GM21360 (cell line): ENCODE results near the gene KRT8.
"Not testable (repeated sequence)": the region's sequence is repeated elsewhere in the genome, so short reads cannot be mapped to it uniquely, and the experiment has no call there.

Experiments used
- ATAC-seq: cut with Tn5 transposase; IDR thresholded peaks from one replicate; pipeline ENCODE4 v1.9.1; 2021; ENCODE audit warnings: mild to moderate bottlenecking, moderate library complexity; ENCODE audit not compliant: unreplicated experiment

KRT8 gene

DNA sequence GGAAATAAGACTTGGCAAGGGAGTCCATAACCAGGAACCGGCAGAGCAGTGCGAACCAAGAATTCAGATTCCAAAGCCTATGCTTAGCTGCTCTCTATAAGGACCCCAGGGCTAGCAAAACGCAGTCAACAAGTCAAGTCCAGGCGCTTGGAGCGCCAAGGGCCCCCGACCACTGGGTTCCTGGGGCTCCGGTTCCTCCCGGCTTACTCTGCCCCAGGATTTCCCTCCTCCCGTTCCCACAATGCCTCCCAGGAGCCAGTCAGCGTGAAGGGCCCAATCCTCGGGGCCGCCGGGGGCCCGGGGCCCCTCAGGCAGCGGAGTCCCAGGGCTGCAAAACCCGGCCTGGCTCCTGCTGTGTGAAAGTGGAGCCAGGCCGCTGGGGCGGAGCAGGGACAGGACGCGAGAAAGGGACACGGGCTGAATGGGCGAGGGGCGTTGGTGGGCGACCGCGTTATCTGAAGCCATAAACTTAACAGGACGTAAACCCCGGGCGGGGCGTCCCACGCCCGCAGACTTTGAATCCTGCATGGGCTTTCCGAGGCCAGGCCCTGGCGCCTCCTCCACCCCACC, 1.5 kb downstream of the KRT8 start:
- ATAC-seq: no peak

DNA sequence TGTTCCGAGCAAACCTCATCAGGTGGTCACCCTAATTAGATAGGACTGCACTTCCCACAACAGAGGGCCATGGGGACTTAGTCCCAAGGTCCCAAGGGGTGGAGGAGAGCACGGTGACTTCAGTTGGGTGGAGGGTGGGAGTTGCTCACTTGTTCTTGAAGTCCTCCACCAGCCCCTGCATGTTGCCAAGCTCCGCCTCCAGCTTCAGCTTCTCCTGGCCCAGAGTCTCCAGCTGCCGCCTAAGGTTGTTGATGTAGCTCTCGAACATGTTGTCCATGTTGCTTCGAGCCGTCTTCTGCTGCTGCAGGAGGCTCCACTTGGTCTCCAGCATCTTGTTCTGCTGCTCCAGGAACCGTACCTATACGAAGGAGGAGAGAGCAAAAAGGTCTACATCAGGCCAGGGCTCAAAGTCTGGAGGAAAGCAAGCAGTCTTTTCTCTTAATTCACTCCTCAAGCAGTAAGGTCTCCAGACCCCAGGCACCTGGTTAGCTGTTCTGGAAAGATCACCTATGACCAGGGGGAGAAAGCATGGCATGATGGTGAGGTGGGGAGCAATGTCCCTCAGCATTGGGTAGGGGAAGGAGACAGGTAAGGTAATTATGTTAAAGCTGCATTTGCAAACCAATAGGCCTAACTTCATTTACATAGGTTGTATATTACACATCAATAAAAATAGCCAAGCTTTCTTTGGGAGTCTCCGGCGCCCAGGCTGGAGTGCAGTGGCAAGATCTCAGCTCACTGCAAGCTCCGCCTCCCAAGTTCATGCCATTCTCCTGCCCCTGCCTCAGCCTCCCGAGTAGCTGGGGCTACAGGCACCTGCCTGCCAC, 2.9 kb downstream of the KRT8 start:
- no peak for ATAC-seq

DNA sequence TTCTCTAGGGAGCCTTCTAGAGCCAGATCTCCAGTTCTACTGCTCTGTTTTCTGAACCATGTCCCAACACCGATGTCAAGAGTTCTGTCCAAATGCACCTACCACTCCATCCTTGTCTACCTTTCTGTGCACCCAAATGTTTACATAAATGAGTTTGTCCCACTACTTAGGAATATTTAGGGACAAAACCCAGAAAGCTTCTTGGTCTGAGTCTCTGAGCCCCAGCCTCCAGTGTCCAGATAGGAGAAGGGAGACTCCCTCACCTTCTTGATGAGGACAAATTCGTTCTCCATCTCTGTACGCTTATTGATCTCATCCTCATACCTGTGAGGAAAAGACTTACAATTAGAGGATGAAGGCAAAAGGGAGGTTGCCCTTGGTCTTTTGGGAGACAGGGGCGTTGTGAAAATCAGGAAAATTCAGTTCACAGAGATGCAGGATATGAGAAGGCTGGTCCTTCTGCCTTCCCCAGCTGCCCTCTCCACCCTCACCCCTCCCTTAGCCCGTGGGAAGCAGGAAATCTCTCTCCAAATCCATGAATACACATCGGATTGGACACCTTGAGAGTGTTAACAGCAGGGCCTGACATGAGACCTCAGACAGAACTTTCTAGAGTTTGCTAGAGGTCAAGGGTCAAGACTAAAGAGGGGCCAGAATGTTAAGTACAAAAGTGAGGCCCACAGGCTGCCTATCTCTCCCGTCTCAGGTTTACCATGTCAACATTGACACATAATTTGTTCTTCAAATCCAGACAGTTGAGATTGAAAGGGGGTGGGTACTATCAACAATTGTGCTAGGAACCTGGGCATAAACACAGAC, 3.8 kb downstream of the KRT8 start:
- no peak for ATAC-seq

DNA sequence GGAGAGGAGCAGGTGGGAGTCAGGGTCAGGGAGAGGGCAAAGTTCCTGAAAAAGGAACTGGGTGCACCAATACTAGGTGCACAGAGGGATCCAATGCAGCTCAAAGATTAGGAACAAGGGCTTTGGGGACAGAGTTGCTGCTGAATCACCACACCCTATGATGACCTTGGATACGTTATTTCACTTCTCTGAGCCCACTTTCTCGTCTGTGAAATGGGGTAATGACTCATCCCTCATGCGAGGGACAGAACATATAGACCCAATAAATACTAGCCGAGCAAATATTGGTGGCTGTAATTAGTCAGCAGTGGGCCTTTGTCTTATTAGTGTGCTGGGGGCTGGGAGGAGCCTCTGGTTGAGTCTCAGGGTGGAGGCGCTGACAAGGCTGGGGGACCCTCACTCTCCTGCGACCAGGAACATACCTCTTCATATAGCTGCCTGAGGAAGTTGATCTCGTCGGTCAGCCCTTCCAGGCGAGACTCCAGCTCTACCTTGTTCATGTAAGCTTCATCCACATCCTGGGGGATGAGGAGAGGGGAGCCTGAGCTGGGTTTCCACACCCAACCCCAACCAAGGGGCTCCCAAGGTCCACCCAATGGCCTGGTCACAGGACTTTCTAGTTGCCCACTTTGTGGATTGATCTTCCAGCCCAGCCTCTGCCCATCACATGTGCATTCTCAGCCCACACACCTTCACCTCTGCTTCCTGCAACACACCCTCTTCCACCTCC, 4.5 kb downstream of the KRT8 start:
- no peak for ATAC-seq

DNA sequence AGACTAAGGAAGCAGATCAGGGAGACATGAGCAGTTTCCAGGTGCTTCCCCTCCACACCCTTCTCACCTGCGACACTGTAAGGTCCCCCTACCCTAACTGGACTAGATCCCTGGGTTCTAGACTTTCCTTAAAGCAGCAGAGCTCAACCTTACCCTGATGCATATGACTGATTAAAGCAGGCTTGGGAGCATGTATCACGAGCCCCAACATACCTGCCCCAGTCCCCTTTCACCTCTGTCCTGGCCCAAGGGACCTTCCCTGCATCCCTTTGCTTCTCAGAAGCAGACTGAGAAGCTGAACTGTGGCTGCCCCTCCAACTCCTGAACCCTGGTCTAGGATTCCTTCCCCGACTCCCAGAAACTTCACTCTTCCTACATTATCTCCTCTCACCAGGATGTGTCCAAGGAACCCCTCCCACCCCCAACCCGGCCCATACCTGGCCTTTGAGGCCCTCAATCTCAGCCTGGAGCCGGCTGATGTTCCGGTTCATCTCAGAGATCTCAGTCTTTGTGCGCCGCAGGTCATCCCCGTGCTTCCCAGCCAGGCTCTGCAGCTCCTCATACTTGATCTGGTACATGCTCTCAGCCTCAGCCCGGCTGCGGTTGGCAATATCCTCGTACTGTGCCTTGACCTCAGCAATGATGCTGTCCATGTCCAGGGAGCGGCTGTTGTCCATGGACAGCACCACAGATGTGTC, 5.4 kb downstream of the KRT8 start:
- no peak for ATAC-seq

DNA sequence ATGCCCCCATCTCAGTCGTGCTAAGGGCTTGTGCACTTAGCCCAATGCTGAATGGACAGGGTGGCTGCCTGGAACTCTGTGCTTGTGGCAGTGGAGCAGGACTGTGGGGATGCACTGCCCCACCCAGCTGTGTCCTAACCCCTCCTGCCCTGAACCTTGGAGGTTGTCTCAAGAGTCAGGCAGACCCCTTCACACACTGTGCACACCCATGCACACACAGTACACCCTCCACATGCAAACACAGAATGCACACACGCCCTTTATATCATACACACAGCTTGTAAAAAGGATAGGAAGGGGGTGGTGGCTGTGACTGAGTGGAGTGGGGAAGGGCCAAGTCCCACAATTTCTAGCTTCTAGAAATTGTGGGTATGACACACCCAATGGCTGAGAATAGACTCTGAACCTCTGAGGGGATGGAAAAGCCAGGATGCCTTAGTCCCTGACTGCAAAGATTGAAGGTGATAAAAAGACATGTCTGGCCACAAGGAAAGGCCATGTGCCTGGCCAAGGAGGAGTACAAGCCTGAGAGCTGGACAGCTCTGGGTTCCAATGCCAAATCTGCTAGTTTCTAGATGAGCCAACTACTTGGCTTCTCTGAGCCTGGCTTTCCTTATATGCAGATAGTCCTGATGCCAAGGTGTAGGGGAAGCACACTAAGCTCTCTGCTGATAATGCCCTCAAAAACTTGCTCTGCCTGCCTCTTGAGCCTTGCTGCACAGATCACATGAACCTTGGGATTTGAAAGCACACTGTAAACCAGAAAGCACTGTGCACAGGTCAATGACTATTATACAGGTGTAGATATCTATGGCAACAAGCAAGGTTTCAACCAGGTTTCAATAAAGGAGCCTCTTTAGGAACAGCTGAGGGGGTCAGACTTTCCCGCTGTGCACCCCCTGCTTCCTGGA, 8.4 kb downstream of the KRT8 start:
- ATAC-seq: no peak

DNA sequence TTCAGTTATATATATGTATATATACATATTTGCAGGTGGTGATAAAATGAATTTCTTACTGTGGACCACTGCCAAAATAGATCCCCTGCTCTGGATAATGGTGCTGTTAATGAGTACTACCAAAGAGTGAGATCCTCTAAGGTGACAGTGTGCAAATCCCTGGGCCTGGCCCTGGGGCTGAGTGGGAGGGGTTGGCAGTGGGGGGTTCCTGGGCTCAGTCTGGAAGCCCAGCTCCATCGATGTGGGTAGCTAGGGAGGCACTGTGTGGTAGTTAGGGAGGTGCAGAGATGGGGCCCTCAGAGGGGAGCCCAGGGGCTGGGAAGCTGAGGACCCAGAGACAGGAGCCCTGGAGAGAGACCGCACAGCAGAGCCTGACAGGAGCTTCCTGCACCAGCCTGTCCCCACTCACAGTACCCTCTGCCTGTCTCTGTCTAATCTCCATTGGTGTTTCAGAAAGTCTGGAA, 9.1 kb downstream of the KRT8 start:
- no peak for ATAC-seq

DNA sequence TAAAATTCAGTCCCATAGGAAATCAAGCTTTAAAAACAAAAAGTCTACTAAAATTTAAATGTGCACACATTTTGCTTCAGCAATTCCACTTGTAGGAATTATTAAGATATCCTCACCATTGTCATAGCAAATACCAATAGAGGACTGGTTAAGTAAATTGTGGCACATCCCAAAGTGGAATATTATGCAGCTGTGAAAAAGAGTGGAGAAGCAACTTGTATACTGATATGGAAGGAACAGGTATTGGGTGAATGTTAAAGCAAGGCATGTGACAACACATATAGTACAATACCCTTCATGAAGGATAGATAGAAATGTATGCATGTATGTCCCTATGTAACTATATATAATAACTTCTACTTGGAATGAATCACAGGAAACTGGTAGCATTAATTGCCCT, 11.9 kb downstream of the KRT8 start:
- no peak for ATAC-seq

DNA sequence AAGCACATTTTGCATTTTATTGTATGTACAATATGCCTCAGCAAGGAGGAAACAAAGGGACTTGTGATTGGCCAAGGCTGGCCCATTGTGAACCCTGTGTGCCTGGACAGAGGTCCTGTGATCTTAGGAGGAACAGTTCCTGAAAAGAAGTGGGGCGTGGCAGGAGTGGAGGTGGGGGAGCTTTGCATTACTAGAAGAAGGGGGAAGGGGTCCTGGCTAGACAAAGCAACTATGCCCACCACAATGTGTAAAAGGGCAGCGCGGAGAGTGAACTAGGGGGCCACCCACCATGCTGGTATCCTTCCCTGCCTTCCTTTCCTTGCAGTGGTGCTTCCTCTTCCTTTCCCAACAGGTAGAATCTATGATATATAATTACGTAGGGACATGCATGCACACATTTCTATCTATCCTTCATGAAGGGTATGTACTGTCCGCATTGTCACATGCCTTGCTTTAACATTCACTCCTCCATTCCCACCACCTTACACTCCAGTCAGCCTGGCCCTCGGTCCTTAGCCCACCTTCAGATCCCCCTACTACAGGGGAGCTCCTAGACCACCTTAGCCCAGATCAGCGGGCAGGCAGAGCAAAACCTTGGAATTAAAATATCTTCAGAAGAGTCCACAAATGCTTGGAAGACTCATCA, 12.5 kb downstream of the KRT8 start:
- ATAC-seq: no peak

DNA sequence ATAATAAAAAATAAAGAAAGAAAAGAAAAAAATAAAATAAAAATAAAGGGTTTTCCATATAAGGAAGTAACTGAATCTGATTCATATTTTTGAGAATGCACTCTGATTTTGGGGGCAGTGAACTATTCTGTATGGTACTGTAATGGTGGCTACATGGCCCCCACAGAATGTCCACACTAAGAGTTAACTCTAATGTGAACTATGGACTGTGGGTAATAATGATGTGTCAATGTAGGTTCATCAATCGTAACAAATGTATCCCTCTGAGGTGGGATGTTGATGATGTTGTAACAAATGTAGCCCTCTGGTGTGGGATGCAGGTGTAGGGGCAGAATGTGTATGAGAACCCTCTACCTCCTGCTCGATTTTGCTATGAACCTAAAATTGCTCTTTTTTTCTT, 13.8 kb downstream of the KRT8 start:
- ATAC-seq: no peak

DNA sequence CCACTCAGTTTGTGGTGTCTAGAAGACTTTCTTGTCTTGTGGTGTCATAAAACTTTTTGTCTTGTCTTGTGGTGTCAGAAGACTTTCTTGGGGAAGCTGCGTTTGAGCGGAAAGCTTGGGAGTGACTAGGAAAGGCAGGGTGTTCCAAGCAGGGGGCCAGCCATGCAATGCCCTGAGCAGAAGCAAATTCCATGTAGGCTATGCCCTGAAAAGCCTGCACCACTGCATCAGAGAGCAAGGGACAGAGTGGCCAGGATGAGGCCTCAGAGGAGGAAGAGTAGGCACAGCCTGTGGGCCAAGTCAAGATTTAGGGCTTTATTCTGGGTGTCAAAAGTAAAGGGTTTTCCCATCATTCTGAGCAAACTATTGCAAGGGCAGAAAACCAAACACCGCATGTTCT, 14.5 kb downstream of the KRT8 start:
- ATAC-seq: no peak

DNA sequence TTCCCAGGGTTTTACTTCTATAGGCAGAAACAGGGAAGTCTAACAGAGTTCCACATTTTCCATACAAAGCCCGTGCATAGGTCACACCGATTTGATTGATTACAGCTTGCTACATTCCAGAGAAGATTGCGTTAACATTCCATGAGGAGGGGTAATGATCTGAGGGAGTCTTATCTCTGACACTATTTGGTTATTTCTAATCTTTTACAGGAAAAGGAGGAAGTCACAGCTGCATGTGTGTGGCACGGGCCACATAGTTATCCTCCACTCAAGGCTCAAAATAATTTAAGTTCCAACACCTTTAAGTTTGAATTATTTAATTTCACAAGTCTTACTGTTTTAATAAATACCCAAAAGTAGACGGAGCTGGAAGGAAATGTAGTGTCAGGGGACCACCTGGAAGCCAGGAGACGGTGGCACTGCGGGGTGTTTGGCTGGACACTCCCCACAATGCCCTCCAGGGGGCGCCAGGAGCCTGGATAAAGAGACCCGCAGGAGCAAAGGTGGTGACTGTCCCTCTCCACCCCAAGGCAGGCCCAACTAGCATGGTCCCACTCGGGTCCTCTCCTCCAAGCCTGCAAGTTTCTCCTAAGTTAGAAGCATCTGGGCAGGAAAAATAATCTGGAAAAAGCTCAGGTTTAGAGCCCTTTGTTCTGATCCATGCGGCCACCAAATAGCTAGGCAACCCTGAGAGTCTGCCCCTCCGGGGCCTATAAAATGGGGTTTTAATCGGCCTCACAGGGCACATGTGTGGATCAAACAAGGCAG, 20.2 kb downstream of the KRT8 start:
- ATAC-seq: no peak

DNA sequence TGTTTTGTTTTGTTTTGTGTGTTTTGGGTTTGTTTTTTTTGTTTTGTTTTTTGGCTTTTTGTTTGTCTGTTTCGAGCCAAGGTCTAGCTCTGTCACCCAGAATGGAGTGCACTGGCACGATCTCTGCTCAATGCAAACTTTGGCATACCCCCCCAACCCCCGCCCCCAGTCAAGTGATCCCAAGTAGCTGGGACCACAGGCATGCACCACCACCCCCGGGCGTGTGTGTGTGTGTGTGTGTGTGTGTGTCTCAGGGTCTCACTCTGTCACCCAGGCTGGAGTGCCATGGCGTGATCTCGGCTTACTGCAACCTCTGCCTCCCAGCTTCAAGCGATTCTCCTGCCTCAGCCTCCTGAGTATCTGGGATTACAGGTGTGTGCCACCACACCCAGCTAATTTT, 24.4 kb downstream of the KRT8 start:
- ATAC-seq: not testable (repeated sequence)

DNA sequence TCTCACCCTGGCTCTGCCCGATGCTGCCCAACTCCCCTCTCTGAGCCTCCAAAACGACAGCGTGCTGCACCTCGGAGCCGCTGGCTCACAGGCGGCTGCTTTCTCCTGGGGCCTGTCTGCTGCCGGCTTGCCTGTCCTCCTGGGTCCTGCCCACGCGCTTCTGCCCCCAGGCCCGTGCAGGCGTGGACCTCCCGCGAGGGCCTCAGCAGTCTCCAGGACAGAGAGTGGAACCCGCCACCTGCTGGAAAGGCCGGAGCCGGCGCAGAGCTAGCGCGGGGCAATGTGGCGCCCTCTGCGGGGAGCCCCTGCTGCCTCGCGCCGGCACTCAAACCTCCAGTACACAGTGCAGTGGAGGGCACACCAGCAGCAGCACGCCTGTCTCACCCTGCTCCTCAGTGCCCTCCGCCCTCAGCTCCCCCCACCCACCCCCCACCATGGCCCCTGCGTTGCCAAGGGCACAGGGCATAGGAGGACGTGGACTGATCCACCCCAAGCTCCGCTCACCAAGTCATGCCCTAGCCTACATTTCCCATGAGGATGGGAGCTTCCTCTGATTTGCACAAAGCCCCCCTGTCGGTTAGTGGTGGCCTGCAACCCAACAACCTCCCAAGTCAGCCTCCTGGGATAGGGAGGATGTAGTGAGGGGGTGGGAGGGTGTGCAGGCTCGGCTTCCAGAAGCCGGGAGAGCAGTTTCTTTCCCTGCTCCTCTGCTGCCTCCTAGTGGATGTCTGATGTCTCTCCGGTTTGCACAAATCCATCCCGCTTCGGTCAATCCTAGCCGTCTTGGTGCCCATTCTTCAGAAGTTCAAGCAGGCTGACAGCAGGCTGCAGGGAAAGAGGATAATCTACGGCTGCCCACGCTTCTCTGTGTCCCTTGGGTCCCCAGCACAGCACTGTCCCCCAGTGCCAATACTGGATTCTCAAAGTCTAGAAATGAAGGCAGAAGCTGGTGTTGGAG, 25.2 kb downstream of the KRT8 start:
- ATAC-seq: no peak

DNA sequence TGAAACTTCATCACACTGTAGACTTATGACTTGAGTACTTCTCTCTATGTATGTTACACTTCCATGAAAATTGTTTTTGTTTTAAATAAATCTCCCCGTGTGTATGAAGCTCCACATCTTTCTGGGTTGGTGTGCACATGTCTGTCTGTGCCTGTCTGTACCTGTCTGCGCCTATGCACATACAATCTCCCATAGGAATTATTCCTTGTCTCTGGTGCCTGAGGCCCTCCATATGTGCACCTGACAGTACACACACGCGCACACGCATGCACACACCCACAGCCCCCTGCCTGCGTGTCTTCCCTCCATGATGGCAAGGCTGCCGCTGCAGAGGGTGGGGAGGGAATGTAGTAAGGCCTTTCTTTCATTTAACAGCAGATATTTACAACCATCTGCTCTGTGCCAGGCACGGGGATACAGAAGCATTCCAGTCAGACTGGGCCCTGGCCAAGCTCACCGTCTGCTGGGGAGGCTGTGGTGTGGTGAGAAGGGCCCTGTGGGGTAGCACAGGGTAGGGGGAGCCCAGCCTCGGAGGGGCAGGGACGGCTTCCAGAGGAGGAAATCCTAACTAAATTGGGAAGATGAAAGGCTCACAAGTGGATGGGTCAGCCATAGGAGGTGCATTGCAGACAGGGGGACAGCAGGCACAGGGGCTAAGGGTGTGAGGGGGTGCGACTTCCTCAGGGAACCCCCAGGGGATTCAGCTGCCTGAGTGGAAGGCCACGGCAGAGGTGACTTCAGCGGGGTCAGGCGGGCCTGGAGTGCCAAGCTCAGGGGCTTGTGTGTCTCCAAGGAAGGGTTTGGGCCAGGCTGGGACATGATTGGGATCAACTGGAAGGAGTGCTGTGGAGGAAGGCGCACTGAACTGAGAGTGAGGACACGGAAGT, 26.1 kb downstream of the KRT8 start:
- no peak for ATAC-seq

DNA sequence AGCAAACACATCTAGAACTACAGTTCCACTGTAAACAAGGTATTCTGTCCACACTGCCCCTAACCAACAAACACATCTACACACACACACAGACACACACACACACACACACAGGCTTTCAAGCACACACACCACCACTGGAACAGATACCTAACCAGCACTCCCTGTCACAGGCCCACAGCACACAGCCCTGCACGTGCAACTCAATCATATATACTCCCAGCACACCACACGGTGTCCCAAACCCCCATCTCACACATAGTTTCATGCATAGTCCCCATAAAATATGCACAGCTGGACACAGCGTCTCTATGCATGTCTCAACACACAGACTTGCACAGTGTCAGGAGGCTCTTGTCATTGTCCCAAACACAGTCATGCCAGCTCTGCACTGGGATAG, 27.6 kb downstream of the KRT8 start:
- ATAC-seq: no peak
